Glutamatergic neuron (in vitro differentiated cells): ENCODE measurements around the gene PAM16. TPM values are rescaled to one million over a fixed set of nuclear protein-coding genes. Genes with fewer than 3 reads are reported as not detected.

Experiments used
- DNase-seq: peaks from one replicate; pipeline ENCODE4 v3.0.0; 2022
- H3K27ac Mint-ChIP-seq: one replicate; pipeline ENCODE4 v1.8.0; 2020; ENCODE audit warnings: mild to moderate bottlenecking, mixed read lengths, inconsistent platforms; ENCODE audit not compliant: unreplicated experiment
- H3K27me3 Mint-ChIP-seq: one replicate; pipeline ENCODE4 v1.8.0; 2020; ENCODE audit warnings: mild to moderate bottlenecking, moderate library complexity, mixed read lengths, inconsistent platforms; ENCODE audit not compliant: unreplicated experiment
- H3K36me3 Mint-ChIP-seq: one replicate; pipeline ENCODE4 v1.8.0; 2020; ENCODE audit warnings: mild to moderate bottlenecking, mixed read lengths, inconsistent platforms; ENCODE audit not compliant: unreplicated experiment
- H3K4me1 Mint-ChIP-seq: one replicate; pipeline ENCODE4 v1.8.0; 2020; ENCODE audit warnings: mild to moderate bottlenecking, low read depth, mixed read lengths, inconsistent platforms; ENCODE audit not compliant: unreplicated experiment
- H3K4me3 Mint-ChIP-seq: one replicate; pipeline ENCODE4 v1.8.0; 2020; ENCODE audit warnings: mild to moderate bottlenecking, mixed read lengths, inconsistent platforms; ENCODE audit not compliant: unreplicated experiment
- H3K9me3 Mint-ChIP-seq: one replicate; pipeline ENCODE4 v1.8.0; 2020; ENCODE audit warnings: mild to moderate bottlenecking, moderate library complexity, mixed read lengths, inconsistent platforms; ENCODE audit not compliant: unreplicated experiment
- total RNA-seq: library from RNA; stranded (reverse); fragmentation: NEBNext Ultra II Directional; extraction: Animal tissue kit (Norgen Biotek cat#: 25700); gene quantifications from one replicate; pipeline ENCODE4 v1.2.1, GENCODE V29; 2021; ENCODE audit not compliant: unreplicated experiment
- TF ChIP-seq, protein P1 (sequence below): fragments of 200-600 bp; sonication (generic); IDR thresholded peaks from one replicate; pipeline ENCODE4 v1.5.0; 2021; ENCODE audit not compliant: partially characterized antibody, unreplicated experiment

PAM16 gene
- total RNA-seq, 1 donor from 2014 or later: 33.1 TPM

- no peak overlapping the region for H3K4me3 Mint-ChIP-seq
- peaks cover 4% of the 10 kb centered on the region for H3K9me3 Mint-ChIP-seq
- no peak overlapping the region for H3K27ac Mint-ChIP-seq
- H3K4me1 Mint-ChIP-seq: peaks cover 3% of the 10 kb centered on the region
- DNase-seq: no peak
- peaks cover 3% of the 10 kb centered on the region for H3K27me3 Mint-ChIP-seq
- no peaks in the 10 kb centered on the region for H3K36me3 Mint-ChIP-seq
- TF ChIP-seq, protein P1, sequence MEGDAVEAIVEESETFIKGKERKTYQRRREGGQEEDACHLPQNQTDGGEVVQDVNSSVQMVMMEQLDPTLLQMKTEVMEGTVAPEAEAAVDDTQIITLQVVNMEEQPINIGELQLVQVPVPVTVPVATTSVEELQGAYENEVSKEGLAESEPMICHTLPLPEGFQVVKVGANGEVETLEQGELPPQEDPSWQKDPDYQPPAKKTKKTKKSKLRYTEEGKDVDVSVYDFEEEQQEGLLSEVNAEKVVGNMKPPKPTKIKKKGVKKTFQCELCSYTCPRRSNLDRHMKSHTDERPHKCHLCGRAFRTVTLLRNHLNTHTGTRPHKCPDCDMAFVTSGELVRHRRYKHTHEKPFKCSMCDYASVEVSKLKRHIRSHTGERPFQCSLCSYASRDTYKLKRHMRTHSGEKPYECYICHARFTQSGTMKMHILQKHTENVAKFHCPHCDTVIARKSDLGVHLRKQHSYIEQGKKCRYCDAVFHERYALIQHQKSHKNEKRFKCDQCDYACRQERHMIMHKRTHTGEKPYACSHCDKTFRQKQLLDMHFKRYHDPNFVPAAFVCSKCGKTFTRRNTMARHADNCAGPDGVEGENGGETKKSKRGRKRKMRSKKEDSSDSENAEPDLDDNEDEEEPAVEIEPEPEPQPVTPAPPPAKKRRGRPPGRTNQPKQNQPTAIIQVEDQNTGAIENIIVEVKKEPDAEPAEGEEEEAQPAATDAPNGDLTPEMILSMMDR: no peak
Measured at GRCh38 chr16:4352843-4353242, 1.7 kb upstream of the PAM16 start.

GRCh38 chr16:4351880-4352279 is 759 bp upstream of the PAM16 start:
- no peaks in the 10 kb centered on the region for H3K36me3 Mint-ChIP-seq
- no peak overlapping the region for H3K27ac Mint-ChIP-seq
- TF ChIP-seq, protein P1: no peak
- peak overlapping the region; percentile 70 for H3K4me3 Mint-ChIP-seq
- no peak for DNase-seq
- H3K27me3 Mint-ChIP-seq: peaks cover 3% of the 10 kb centered on the region
- H3K9me3 Mint-ChIP-seq: peaks cover 4% of the 10 kb centered on the region
- peaks cover 3% of the 10 kb centered on the region for H3K4me1 Mint-ChIP-seq

- TF ChIP-seq, protein P1: no peak
- H3K4me3 Mint-ChIP-seq: peak overlapping the region; percentile 89
- H3K36me3 Mint-ChIP-seq: no peaks in the 10 kb centered on the region
- H3K27me3 Mint-ChIP-seq: peaks cover 5% of the 10 kb centered on the region
- H3K4me1 Mint-ChIP-seq: peaks cover 3% of the 10 kb centered on the region
- no peak for DNase-seq
- peaks cover 4% of the 10 kb centered on the region for H3K9me3 Mint-ChIP-seq
- peak overlapping the region; percentile 34 for H3K27ac Mint-ChIP-seq
Measured at GRCh38 chr16:4350365-4350786, 745 bp downstream of the PAM16 start.

DNA sequence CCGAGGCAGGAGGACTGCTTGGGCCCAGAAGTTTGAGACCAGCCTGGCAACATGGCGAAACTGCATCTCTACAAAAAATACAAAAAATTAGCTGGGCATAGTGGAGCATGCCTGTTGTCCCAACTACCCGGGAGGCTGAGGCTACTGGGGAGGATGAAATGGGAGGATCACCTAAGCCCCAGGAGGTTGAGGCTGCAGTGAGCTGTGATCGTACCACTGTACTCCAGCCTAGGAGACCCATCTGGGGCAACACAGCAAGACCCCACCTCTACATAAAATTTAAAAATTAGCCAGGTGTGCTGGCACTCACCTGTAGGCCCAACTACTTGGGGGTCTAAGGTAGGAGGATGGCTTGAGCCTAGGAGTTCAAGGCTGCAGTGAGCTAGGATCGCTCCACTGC is 1.8 kb downstream of the PAM16 start:
- DNase-seq: no peak
- Mint-ChIP-seq H3K9me3 (peaks cover 7% of the 10 kb centered on the region), H3K4me3 (no peak overlapping the region), H3K4me1 (peaks cover 3% of the 10 kb centered on the region), H3K27me3 (peaks cover 8% of the 10 kb centered on the region), H3K27ac (no peak overlapping the region), H3K36me3 (no peaks in the 10 kb centered on the region)
- TF ChIP-seq, protein P1: no peak

DNA sequence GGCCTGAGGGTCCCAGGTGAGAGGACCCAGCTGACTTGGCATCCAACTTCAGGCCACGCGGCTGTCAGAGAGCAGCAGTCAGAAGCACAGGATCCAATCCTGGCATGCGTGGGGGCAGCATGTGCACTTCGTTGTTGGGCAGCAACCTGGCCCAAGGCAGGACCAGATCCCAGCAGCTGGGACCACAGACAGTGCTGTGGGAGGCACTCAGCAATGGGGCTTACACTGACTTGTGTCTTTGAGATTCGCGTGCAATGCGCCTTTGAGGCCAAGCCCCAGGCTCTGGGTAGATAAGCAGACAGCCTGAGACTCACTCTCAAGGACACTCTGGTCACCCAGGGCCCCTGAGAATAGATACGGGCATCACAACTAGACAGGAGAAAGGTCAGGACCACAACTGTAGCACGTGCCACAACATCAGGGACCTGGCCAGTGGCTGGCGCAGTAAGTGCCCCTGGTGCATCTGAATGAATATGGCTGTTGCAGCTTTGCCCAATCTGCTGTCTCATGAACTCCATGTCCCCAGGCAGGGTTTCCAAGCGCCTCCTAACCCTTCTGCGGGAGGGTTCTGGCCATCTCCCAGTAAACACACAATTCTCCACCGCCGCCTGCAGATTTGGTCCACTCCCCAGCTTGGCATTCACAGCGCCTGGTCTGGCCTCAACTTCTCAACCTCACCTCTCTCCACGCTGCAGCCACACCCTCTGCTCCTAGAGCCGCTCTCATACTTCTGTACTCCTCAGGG is 3.2 kb downstream of the PAM16 start:
- H3K9me3 Mint-ChIP-seq: peaks cover 7% of the 10 kb centered on the region
- TF ChIP-seq, protein P1: no peak
- peaks cover 11% of the 10 kb centered on the region for H3K27me3 Mint-ChIP-seq
- H3K4me3 Mint-ChIP-seq: no peak overlapping the region
- H3K4me1 Mint-ChIP-seq: peaks cover 3% of the 10 kb centered on the region
- no peak for DNase-seq
- no peaks in the 10 kb centered on the region for H3K36me3 Mint-ChIP-seq
- no peak overlapping the region for H3K27ac Mint-ChIP-seq
